GM12873 (cell line): ENCODE data around the gene FBXL14.

Experiments
- CTCF ChIP-seq: IDR thresholded peaks from 2 replicates; pipeline ENCODE4 v1.5.1; 2012; ENCODE audit warnings: low read depth, mild to moderate bottlenecking, moderate library complexity, low read length, control low read depth; ENCODE audit not compliant: insufficient read depth; ENCODE audit errors: missing control alignments

Gene FBXL14

GRCh38 chr12:1544996-1545700, 49.2 kb downstream of the FBXL14 start:
- TF ChIP-seq CTCF = no peak

GRCh38 chr12:1542599-1542998, 51.8 kb downstream of the FBXL14 start:
- no peak for TF ChIP-seq CTCF

- TF ChIP-seq CTCF = no peak
Measured at GRCh38 chr12:1540690-1541089, 53.7 kb downstream of the FBXL14 start.

GRCh38 chr12:1539135-1539534, 55.2 kb downstream of the FBXL14 start:
- TF ChIP-seq CTCF = no peak

- no peak for TF ChIP-seq CTCF
Measured at GRCh38 chr12:1536817-1537216, 57.6 kb downstream of the FBXL14 start.

GRCh38 chr12:1534748-1535147, 59.6 kb downstream of the FBXL14 start:
- TF ChIP-seq CTCF = no peak

GRCh38 chr12:1533602-1534304, 60.6 kb downstream of the FBXL14 start:
- TF ChIP-seq CTCF = no peak
